ENCODE data around the gene PON1.

Gene PON1

GRCh38 chr7:95263785-95264362 is 60.5 kb downstream of the PON1 start:
- no peak for TF ChIP-seq CTCF (IDR thresholded peaks at IDR 0.05; ENCODE audit: extremely low read depth, missing control alignments)
- DNase-seq (ENCODE audit: low spot score) = no peak

- no peak for TF ChIP-seq CTCF (IDR thresholded peaks at IDR 0.05; ENCODE audit: extremely low read depth, missing control alignments)
- DNase-seq (ENCODE audit: low spot score) = no peak
Observed at GRCh38 chr7:95262875-95263274, 61.5 kb downstream of the PON1 start.

- TF ChIP-seq CTCF (IDR thresholded peaks at IDR 0.05; ENCODE audit: extremely low read depth, missing control alignments) = no peak
- no peak for DNase-seq (ENCODE audit: low spot score)
Observed at GRCh38 chr7:95261895-95262415, 62.4 kb downstream of the PON1 start.

GRCh38 chr7:95255691-95256090 is 68.6 kb downstream of the PON1 start:
- TF ChIP-seq CTCF (IDR thresholded peaks at IDR 0.05; ENCODE audit: extremely low read depth, missing control alignments) = no peak
- DNase-seq (ENCODE audit: low spot score) = no peak

- no peak for DNase-seq (ENCODE audit: low spot score)
- TF ChIP-seq CTCF (IDR thresholded peaks at IDR 0.05; ENCODE audit: extremely low read depth, missing control alignments) = no peak
Observed at GRCh38 chr7:95253986-95254385, 70.3 kb downstream of the PON1 start.

- no peak for TF ChIP-seq CTCF (IDR thresholded peaks at IDR 0.05; ENCODE audit: extremely low read depth, missing control alignments)
- no peak for DNase-seq (ENCODE audit: low spot score)
Observed at GRCh38 chr7:95251966-95252365, 72.4 kb downstream of the PON1 start.

- DNase-seq (ENCODE audit: low spot score) = no peak
- no peak for TF ChIP-seq CTCF (IDR thresholded peaks at IDR 0.05; ENCODE audit: extremely low read depth, missing control alignments)
Observed at GRCh38 chr7:95250571-95250970, 73.8 kb downstream of the PON1 start.

Data from GM20000 (cell line).